ENCODE results near the gene RNF4.

Gene RNF4

GRCh38 chr4:2432991-2433530, 35.8 kb upstream of the RNF4 start:
- H3K4me3 Mint-ChIP-seq: no peak overlapping the region
- H3K27me3 Mint-ChIP-seq: no peaks in the 10 kb centered on the region
- no peaks in the 10 kb centered on the region for H3K36me3 Mint-ChIP-seq (ENCODE audit: low read depth)
- no peak overlapping the region for H3K27ac Mint-ChIP-seq
- no peaks in the 10 kb centered on the region for H3K9me3 Mint-ChIP-seq
- no peaks in the 10 kb centered on the region for H3K4me1 Mint-ChIP-seq (ENCODE audit: low read depth)

- H3K27ac Mint-ChIP-seq: no peak overlapping the region
- no peaks in the 10 kb centered on the region for H3K36me3 Mint-ChIP-seq (ENCODE audit: low read depth)
- no peaks in the 10 kb centered on the region for H3K9me3 Mint-ChIP-seq
- H3K4me1 Mint-ChIP-seq (ENCODE audit: low read depth): no peaks in the 10 kb centered on the region
- H3K27me3 Mint-ChIP-seq: no peaks in the 10 kb centered on the region
- H3K4me3 Mint-ChIP-seq: no peak overlapping the region
Measured at GRCh38 chr4:2433609-2434350, 35.1 kb upstream of the RNF4 start.

- Mint-ChIP-seq H3K27me3 (no peaks in the 10 kb centered on the region), H3K27ac (no peak overlapping the region), H3K4me3 (no peak overlapping the region), H3K9me3 (no peaks in the 10 kb centered on the region), H3K36me3 (ENCODE audit: low read depth) (no peaks in the 10 kb centered on the region), H3K4me1 (ENCODE audit: low read depth) (no peaks in the 10 kb centered on the region)
Measured at GRCh38 chr4:2434420-2434819, 34.5 kb upstream of the RNF4 start.

- Mint-ChIP-seq H3K9me3 (no peaks in the 10 kb centered on the region), H3K27me3 (no peaks in the 10 kb centered on the region), H3K4me1 (ENCODE audit: low read depth) (no peaks in the 10 kb centered on the region), H3K4me3 (no peak overlapping the region), H3K36me3 (ENCODE audit: low read depth) (no peaks in the 10 kb centered on the region), H3K27ac (no peak overlapping the region)
Measured at GRCh38 chr4:2436301-2436700, 32.6 kb upstream of the RNF4 start.

GRCh38 chr4:2436761-2437474, 32.0 kb upstream of the RNF4 start:
- H3K4me1 Mint-ChIP-seq (ENCODE audit: low read depth): no peaks in the 10 kb centered on the region
- H3K9me3 Mint-ChIP-seq: no peaks in the 10 kb centered on the region
- H3K27me3 Mint-ChIP-seq: no peaks in the 10 kb centered on the region
- H3K36me3 Mint-ChIP-seq (ENCODE audit: low read depth): no peaks in the 10 kb centered on the region
- no peak overlapping the region for H3K27ac Mint-ChIP-seq
- no peak overlapping the region for H3K4me3 Mint-ChIP-seq

GRCh38 chr4:2437475-2438215, 31.3 kb upstream of the RNF4 start:
- no peaks in the 10 kb centered on the region for H3K36me3 Mint-ChIP-seq (ENCODE audit: low read depth)
- H3K4me1 Mint-ChIP-seq (ENCODE audit: low read depth): no peaks in the 10 kb centered on the region
- no peaks in the 10 kb centered on the region for H3K9me3 Mint-ChIP-seq
- H3K27ac Mint-ChIP-seq: no peak overlapping the region
- H3K4me3 Mint-ChIP-seq: no peak overlapping the region
- no peaks in the 10 kb centered on the region for H3K27me3 Mint-ChIP-seq

- Mint-ChIP-seq H3K9me3 (no peaks in the 10 kb centered on the region), H3K4me3 (no peak overlapping the region), H3K27ac (no peak overlapping the region), H3K36me3 (ENCODE audit: low read depth) (no peaks in the 10 kb centered on the region), H3K4me1 (ENCODE audit: low read depth) (no peaks in the 10 kb centered on the region), H3K27me3 (no peaks in the 10 kb centered on the region)
Measured at GRCh38 chr4:2438822-2439718, 29.8 kb upstream of the RNF4 start.

- no peaks in the 10 kb centered on the region for H3K9me3 Mint-ChIP-seq
- no peak overlapping the region for H3K27ac Mint-ChIP-seq
- no peaks in the 10 kb centered on the region for H3K36me3 Mint-ChIP-seq (ENCODE audit: low read depth)
- no peaks in the 10 kb centered on the region for H3K27me3 Mint-ChIP-seq
- H3K4me1 Mint-ChIP-seq (ENCODE audit: low read depth): no peaks in the 10 kb centered on the region
- H3K4me3 Mint-ChIP-seq: no peak overlapping the region
Measured at GRCh38 chr4:2441393-2442174, 27.3 kb upstream of the RNF4 start.

GRCh38 chr4:2442175-2442993, 26.5 kb upstream of the RNF4 start:
- no peak overlapping the region for H3K4me3 Mint-ChIP-seq

GRCh38 chr4:2443061-2443730, 25.7 kb upstream of the RNF4 start:
- H3K36me3 Mint-ChIP-seq (ENCODE audit: low read depth): no peaks in the 10 kb centered on the region
- H3K27ac Mint-ChIP-seq: no peak overlapping the region
- H3K27me3 Mint-ChIP-seq: no peaks in the 10 kb centered on the region
- no peaks in the 10 kb centered on the region for H3K4me1 Mint-ChIP-seq (ENCODE audit: low read depth)
- no peaks in the 10 kb centered on the region for H3K9me3 Mint-ChIP-seq
- no peak overlapping the region for H3K4me3 Mint-ChIP-seq

More at GRCh38 chr4:2442175-2442993, 26.5 kb upstream of the RNF4 start:
- Mint-ChIP-seq H3K27me3 (no peaks in the 10 kb centered on the region), H3K4me1 (ENCODE audit: low read depth) (no peaks in the 10 kb centered on the region), H3K9me3 (no peaks in the 10 kb centered on the region), H3K27ac (no peak overlapping the region), H3K36me3 (ENCODE audit: low read depth) (no peaks in the 10 kb centered on the region)

- Mint-ChIP-seq H3K9me3 (no peaks in the 10 kb centered on the region), H3K27me3 (no peaks in the 10 kb centered on the region), H3K4me1 (ENCODE audit: low read depth) (no peaks in the 10 kb centered on the region), H3K4me3 (no peak overlapping the region), H3K36me3 (ENCODE audit: low read depth) (no peaks in the 10 kb centered on the region), H3K27ac (no peak overlapping the region)
Measured at GRCh38 chr4:2443956-2444740, 24.8 kb upstream of the RNF4 start.

GRCh38 chr4:2445130-2445529, 23.8 kb upstream of the RNF4 start:
- H3K27me3 Mint-ChIP-seq: no peaks in the 10 kb centered on the region
- no peak overlapping the region for H3K4me3 Mint-ChIP-seq

More at GRCh38 chr4:2445130-2445529, 23.8 kb upstream of the RNF4 start:
- no peaks in the 10 kb centered on the region for H3K36me3 Mint-ChIP-seq (ENCODE audit: low read depth)
- no peaks in the 10 kb centered on the region for H3K9me3 Mint-ChIP-seq
- H3K27ac Mint-ChIP-seq: no peak overlapping the region
- no peaks in the 10 kb centered on the region for H3K4me1 Mint-ChIP-seq (ENCODE audit: low read depth)

Data from stimulated activated naive CD8-positive, alpha-beta T cell treated with anti-CD3 and anti-CD28 coated beads, Interleukin-15, Interleukin-2, amounts not matched to agents 100 ng/mL and 50 ng/mL, for 24 hours (primary cell).